Common myeloid progenitor, CD34-positive (primary cell): ENCODE results near the gene RUNX2.

Source experiments
- CTCF ChIA-PET: fragments of 350-600 bp; sonication (Branson Sonifier 250); formaldehyde crosslinking; loops from one replicate; lab custom pipeline; 2021; ENCODE audit warnings: antibody characterized with exemption; lab: Charles Lee
- POLR2A ChIA-PET: fragments of 350-600 bp; sonication (Branson Sonifier 250); formaldehyde crosslinking; loops from one replicate; lab custom pipeline; 2021; ENCODE audit warnings: antibody characterized with exemption; lab: Charles Lee
- DNase-seq, 3 donors: peaks; one replicate each; pipeline versions ENCODE4 v3.0.0 to v3.0.0-alpha.2; 2013
- H3K27ac ChIP-seq, 2 experiments: 1 replicate in 1 of 2; 2 replicates in 1 of 2; pipeline ENCODE4 v1.7.0; 2013; ENCODE audit warnings: inconsistent platforms in 2 of 2, low read length in 2 of 2, mild to moderate bottlenecking in 2 of 2, low read depth in 1 of 2, moderate library complexity in 1 of 2; ENCODE audit not compliant: severe bottlenecking in 2 of 2, insufficient read depth in 1 of 2, poor library complexity in 1 of 2
- H3K27me3 ChIP-seq, 5 experiments: replicated peaks in 2 of 5; 1 replicate in 3 of 5; 2 replicates in 2 of 5; pipeline versions ENCODE4 v1.6.1 to v1.7.0; 2013; ENCODE audit warnings: low read length in 4 of 5, mild to moderate bottlenecking in 2 of 5, moderate library complexity in 2 of 5, inconsistent platforms in 1 of 5; ENCODE audit not compliant: insufficient read depth in 5 of 5, control insufficient read depth in 4 of 5
- H3K36me3 ChIP-seq, 4 experiments: 1 replicate in 2 of 4; 2 replicates in 2 of 4; pipeline versions ENCODE4 v1.6.1 to v1.7.0; 2013; ENCODE audit warnings: low read length in 3 of 4, control low read depth in 1 of 4, mild to moderate bottlenecking in 1 of 4; ENCODE audit not compliant: control insufficient read depth in 4 of 4, insufficient read depth in 4 of 4
- H3K4me1 ChIP-seq, 4 experiments: 1 replicate in 3 of 4; 2 replicates in 1 of 4; pipeline versions ENCODE4 v1.6.1 to v1.7.1; 2013; ENCODE audit warnings: low read length in 3 of 4, mild to moderate bottlenecking in 3 of 4, control low read depth in 1 of 4, inconsistent platforms in 1 of 4, moderate library complexity in 1 of 4; ENCODE audit not compliant: control insufficient read depth in 4 of 4, insufficient read depth in 4 of 4; ENCODE audit errors: control extremely low read depth in 1 of 4
- H3K4me3 ChIP-seq, 7 experiments: 1 replicate in 4 of 7; 2 replicates in 3 of 7; pipeline versions ENCODE4 v1.5.1 to v1.7.0; 2013; ENCODE audit warnings: mild to moderate bottlenecking in 7 of 7, low read length in 6 of 7, moderate library complexity in 6 of 7, inconsistent platforms in 2 of 7, low read depth in 2 of 7, control low read depth in 1 of 7; ENCODE audit not compliant: insufficient read depth in 4 of 7, control insufficient read depth in 1 of 7; ENCODE audit errors: extremely low read depth in 1 of 7
- H3K9me3 ChIP-seq, 5 experiments: 1 replicate in 4 of 5; 2 replicates in 1 of 5; pipeline versions ENCODE4 v1.6.1 to v1.7.1; 2013; ENCODE audit warnings: low read length in 4 of 5, mild to moderate bottlenecking in 2 of 5, inconsistent platforms in 1 of 5, low read depth in 1 of 5, moderate library complexity in 1 of 5; ENCODE audit not compliant: control insufficient read depth in 4 of 5, insufficient read depth in 2 of 5; ENCODE audit errors: control extremely low read depth in 1 of 5
- WGBS: methylation state at CpG from one replicate; pipeline ENCODE4 v1.1.5; 2013; ENCODE audit not compliant: insufficient coverage; 5-methylcytosine and 5-hydroxymethylcytosine counted together

RUNX2 gene

GRCh38 chr6:45574885-45575284, 246.8 kb downstream of the RUNX2 start:
- 100% methylated on average over 1 of the region's 1 CpG for WGBS
- ChIA-PET POLR2A (no interaction called here), CTCF (no interaction called here)

GRCh38 chr6:45576648-45577624, 248.8 kb downstream of the RUNX2 start:
- peaks cover 0 to 4% (median 0%) of the 10 kb centered on the region in 4 experiments for H3K36me3 ChIP-seq
- peaks cover 0 to 3% (median 0%) of the 10 kb centered on the region in 4 experiments for H3K4me1 ChIP-seq
- no peak overlapping the region for H3K27ac ChIP-seq
- H3K4me3 ChIP-seq, result no peak overlapping the region
- no peaks in the 10 kb centered on the region for H3K27me3 ChIP-seq
- H3K9me3 ChIP-seq, result peaks cover 0 to 10% (median 0%) of the 10 kb centered on the region in 5 experiments
- DNase-seq, result no peak
- WGBS, result 98% methylated on average over 12 of the region's 15 CpGs
- CTCF ChIA-PET, result no interaction called here
- POLR2A ChIA-PET, result no interaction called here

More at GRCh38 chr6:45574885-45575284, 246.8 kb downstream of the RUNX2 start:
- Histone ChIP-seq H3K4me1 (peaks cover 0 to 3% (median 0%) of the 10 kb centered on the region in 4 experiments), H3K27ac (no peak overlapping the region), H3K4me3 (no peak overlapping the region), H3K36me3 (peaks cover 0 to 4% (median 0%) of the 10 kb centered on the region in 4 experiments), H3K9me3 (no peaks in the 10 kb centered on the region), H3K27me3 (no peaks in the 10 kb centered on the region)
- DNase-seq, result peak in 1 of 3 donors; percentile 24

GRCh38 chr6:45577836-45578504, 249.8 kb downstream of the RUNX2 start:
- no peak overlapping the region for H3K4me3 ChIP-seq

GRCh38 chr6:45584127-45584526, 256.0 kb downstream of the RUNX2 start:
- no peak overlapping the region for H3K27ac ChIP-seq
- H3K4me3 ChIP-seq, result no peak overlapping the region
- no peaks in the 10 kb centered on the region for H3K27me3 ChIP-seq
- H3K4me1 ChIP-seq, result peaks cover 0 to 7% (median 2%) of the 10 kb centered on the region in 4 experiments
- no peak for DNase-seq
- WGBS, result 83% methylated on average over 2 of the region's 2 CpGs
- no peaks in the 10 kb centered on the region for H3K36me3 ChIP-seq
- POLR2A ChIA-PET, result no interaction called here
- H3K9me3 ChIP-seq, result peaks cover 0 to 13% (median 0%) of the 10 kb centered on the region in 5 experiments
- CTCF ChIA-PET, result interaction anchor here (0.5 to 1.1 kb wide), 2 partner anchors 10 to 11 kb away, joined by 3 read pairs; no protein-coding TSS in a partner anchor

More at GRCh38 chr6:45577836-45578504, 249.8 kb downstream of the RUNX2 start:
- Histone ChIP-seq H3K4me1 (peaks cover 0 to 3% (median 0%) of the 10 kb centered on the region in 4 experiments), H3K36me3 (peaks cover 0 to 4% (median 0%) of the 10 kb centered on the region in 4 experiments), H3K27ac (no peak overlapping the region), H3K9me3 (peaks cover 0 to 13% (median 0%) of the 10 kb centered on the region in 5 experiments), H3K27me3 (no peaks in the 10 kb centered on the region)
- WGBS, result 89% methylated on average over 6 of the region's 9 CpGs
- ChIA-PET CTCF (interaction anchor here (0.8 kb wide), 1 partner anchor 127 kb away, joined by 3 read pairs; no protein-coding TSS in a partner anchor), POLR2A (no interaction called here)
- no peak for DNase-seq

GRCh38 chr6:45586216-45587171, 258.4 kb downstream of the RUNX2 start:
- ChIA-PET POLR2A (no interaction called here), CTCF (no interaction called here)
- Histone ChIP-seq H3K9me3 (peaks cover 0 to 8% (median 0%) of the 10 kb centered on the region in 5 experiments), H3K36me3 (no peaks in the 10 kb centered on the region), H3K27me3 (no peaks in the 10 kb centered on the region), H3K27ac (no peak overlapping the region), H3K4me3 (no peak overlapping the region), H3K4me1 (peaks cover 0 to 15% (median 9%) of the 10 kb centered on the region in 4 experiments)
- WGBS, result 77% methylated on average over 10 of the region's 13 CpGs
- peak in 2 of 3 donors; percentile 50 to 65 for DNase-seq

GRCh38 chr6:45587229-45588060, 259.3 kb downstream of the RUNX2 start:
- Histone ChIP-seq H3K4me3 (no peak overlapping the region), H3K4me1 (peaks cover 0 to 15% (median 9%) of the 10 kb centered on the region in 4 experiments), H3K27ac (no peak overlapping the region), H3K9me3 (peaks cover 0 to 3% (median 0%) of the 10 kb centered on the region in 5 experiments), H3K27me3 (no peaks in the 10 kb centered on the region), H3K36me3 (no peaks in the 10 kb centered on the region)
- CTCF ChIA-PET, result no interaction called here
- no peak for DNase-seq
- POLR2A ChIA-PET, result no interaction called here
- 80% methylated on average over 4 of the region's 5 CpGs for WGBS
